Right lobe of liver (tissue), 6 donors: ENCODE data around the gene SLC11A2. TPM values are rescaled to one million over a fixed set of nuclear protein-coding genes. Genes with fewer than 3 reads are reported as not detected.
"Not testable (repeated sequence)": the region's sequence is repeated elsewhere in the genome, so short reads cannot be mapped to it uniquely, and the experiment has no call there.

Experiments used
- ATAC-seq, 4 donors: fragments of 200-7000 bp; cut with Tn5 transposase; one replicate each; pipeline ENCODE4 v1.9.1; 2020; ENCODE audit warnings: mild to moderate bottlenecking in 4 of 4, moderate library complexity in 4 of 4
- DNase-seq, 3 donors: peaks; one replicate each; pipeline ENCODE4 v3.0.0-alpha.2; 2020
- H3K27ac ChIP-seq, 3 donors: fragments of 200-600 bp; one replicate each; pipeline ENCODE4 v1.8.0; 2022
- H3K27me3 ChIP-seq, 2 donors: fragments of 200-600 bp; one replicate each; pipeline ENCODE4 v1.8.0; 2022
- H3K36me3 ChIP-seq, 4 donors: fragments of 200-600 bp; sonication (generic) in 1 of 4; one replicate each; pipeline versions ENCODE4 v1.5.1 to v1.8.0; 2017 to 2022; ENCODE audit warnings: control low read depth in 1 of 4
- H3K4me1 ChIP-seq, 4 donors: fragments of 200-600 bp; sonication (generic) in 1 of 4; one replicate each; pipeline versions ENCODE4 v1.5.1 to v1.8.0; 2017 to 2022; ENCODE audit warnings: control low read depth in 1 of 4
- H3K4me3 ChIP-seq, 3 donors: fragments of 200-600 bp; one replicate each; pipeline ENCODE4 v1.8.0; 2022
- H3K9me3 ChIP-seq, 4 donors: fragments of 200-600 bp; sonication (generic) in 1 of 4; one replicate each; pipeline versions ENCODE4 v1.5.1 to v1.8.0; 2017 to 2022; ENCODE audit warnings: control low read depth in 1 of 4
- CTCF ChIP-seq, 4 donors: fragments of 200-600 bp in 3 of 4; fragments of 450-650 bp in 1 of 4; IDR thresholded peaks; one replicate each; pipeline versions ENCODE4 v1.5.1 to v1.8.0; 2016 to 2022; ENCODE audit warnings: antibody characterized with exemption in 4 of 4, mild to moderate bottlenecking in 2 of 4
- POLR2A ChIP-seq: fragments of 450-650 bp; IDR thresholded peaks from one replicate; pipeline ENCODE4 v1.6.1; 2017; ENCODE audit warnings: antibody characterized with exemption, mild to moderate bottlenecking
- WGBS: methylation state at CpG from one replicate; pipeline ENCODE4 v1.1.6; 2018; ENCODE audit warnings: low coverage, low lambda C conversion rate; ENCODE audit not compliant: insufficient coverage; ENCODE audit errors: missing lambda C conversion rate; 5-methylcytosine and 5-hydroxymethylcytosine counted together
- intact Hi-C, 2 donors: fragments of 100-400 bp; cut with DNase I; formaldehyde crosslinking; loops; one replicate each; pipeline versions ENCODE4 v1.11.2 to v1.14.1; 2022
- total RNA-seq, 6 experiments: library from RNA; depleted of rRNA in 2 of 6; stranded (reverse); fragments of >200 nt in 2 of 6; fragmentation: NEBNext Ultra II Directional in 3 of 6; extraction: Animal tissue kit (Norgen Biotek cat#: 25700) in 3 of 6; gene quantifications; one replicate each; pipeline versions ENCODE4 v1.1.0 to v1.2.4, GENCODE V29; 2016 to 2023
- donor health status: DM: no; HTN: yes; CAD: no.
- donor health status: DM: no; HTN: no; CAD: no.
- donor health status: DM: no; HTN: no; CAD: no.
- donor health status: DM: no; HTN: yes; CAD: no.
- donor health status: DM: no; HTN: yes; CAD: no.

SLC11A2 gene
- total RNA-seq, 6 experiments from 2014 or later: 27.8 to 51.6 (median 34.2) TPM

GRCh38 chr12:51020448-51021182, 5.6 kb downstream of the SLC11A2 start:
- no peaks in the 10 kb centered on the region for H3K36me3 ChIP-seq
- H3K4me1 ChIP-seq: peaks cover 0 to 29% (median 14%) of the 10 kb centered on the region in 4 donors
- H3K4me3 ChIP-seq: no peak overlapping the region
- no peaks in the 10 kb centered on the region for H3K27me3 ChIP-seq
- no peak for TF ChIP-seq POLR2A
- TF ChIP-seq CTCF (IDR thresholded peaks at IDR 0.05): no peak
- no peaks in the 10 kb centered on the region for H3K9me3 ChIP-seq
- WGBS: 86% methylated on average over 7 of the region's 7 CpGs
- DNase-seq: no peak
- no peak for ATAC-seq
- no peak overlapping the region for H3K27ac ChIP-seq
- intact Hi-C loops: no loop called here

- intact Hi-C loops: no loop called here
- Histone ChIP-seq H3K27ac (no peak overlapping the region), H3K9me3 (no peaks in the 10 kb centered on the region), H3K27me3 (no peaks in the 10 kb centered on the region), H3K4me3 (no peak overlapping the region), H3K4me1 (peaks cover 0 to 29% (median 14%) of the 10 kb centered on the region in 4 donors), H3K36me3 (no peaks in the 10 kb centered on the region)
- no peak for ATAC-seq
- no peak for DNase-seq
- TF ChIP-seq CTCF (IDR thresholded peaks at IDR 0.05) (no peak), POLR2A (no peak)
- 78% methylated on average over 2 of the region's 2 CpGs for WGBS
Observed at GRCh38 chr12:51019927-51020326, 6.3 kb downstream of the SLC11A2 start.

GRCh38 chr12:51018956-51019355, 7.2 kb downstream of the SLC11A2 start:
- Histone ChIP-seq H3K9me3 (no peaks in the 10 kb centered on the region), H3K4me1 (peaks cover 0 to 28% (median 14%) of the 10 kb centered on the region in 4 donors), H3K27ac (no peak overlapping the region), H3K4me3 (no peak overlapping the region), H3K27me3 (no peaks in the 10 kb centered on the region), H3K36me3 (no peaks in the 10 kb centered on the region)
- WGBS: 88% methylated on average over 2 of the region's 2 CpGs
- intact Hi-C loops: no loop called here
- ATAC-seq (no peak), DNase-seq (no peak)
- TF ChIP-seq POLR2A: no peak

- TF ChIP-seq CTCF (IDR thresholded peaks at IDR 0.05) (no peak), POLR2A (no peak)
- ATAC-seq: no peak
Observed at GRCh38 chr12:51017452-51017851, 8.7 kb downstream of the SLC11A2 start.

GRCh38 chr12:51014467-51014866, 11.7 kb downstream of the SLC11A2 start:
- not testable (repeated sequence) for H3K27ac ChIP-seq, ATAC-seq
- 78% methylated on average over 8 of the region's 9 CpGs for WGBS

More at GRCh38 chr12:51017452-51017851, 8.7 kb downstream of the SLC11A2 start:
- Histone ChIP-seq H3K4me1 (peaks cover 0 to 14% (median 7%) of the 10 kb centered on the region in 4 donors), H3K4me3 (no peak overlapping the region), H3K9me3 (no peaks in the 10 kb centered on the region), H3K27me3 (no peaks in the 10 kb centered on the region), H3K27ac (no peak overlapping the region), H3K36me3 (no peaks in the 10 kb centered on the region)
- no peak for DNase-seq
- intact Hi-C loops: no loop called here

More at GRCh38 chr12:51014467-51014866, 11.7 kb downstream of the SLC11A2 start:
- intact Hi-C loops, H3K27me3 ChIP-seq, H3K4me3 ChIP-seq, DNase-seq, H3K9me3 ChIP-seq, H3K4me1 ChIP-seq, H3K36me3 ChIP-seq: not testable (repeated sequence)
